GM18498 (cell line): ENCODE measurements around the gene UQCRHL.

Source experiments
- ATAC-seq: cut with Tn5 transposase; IDR thresholded peaks from one replicate; pipeline ENCODE4 v1.9.1; 2021; ENCODE audit warnings: mild to moderate bottlenecking, moderate library complexity; ENCODE audit not compliant: unreplicated experiment

UQCRHL gene

DNA sequence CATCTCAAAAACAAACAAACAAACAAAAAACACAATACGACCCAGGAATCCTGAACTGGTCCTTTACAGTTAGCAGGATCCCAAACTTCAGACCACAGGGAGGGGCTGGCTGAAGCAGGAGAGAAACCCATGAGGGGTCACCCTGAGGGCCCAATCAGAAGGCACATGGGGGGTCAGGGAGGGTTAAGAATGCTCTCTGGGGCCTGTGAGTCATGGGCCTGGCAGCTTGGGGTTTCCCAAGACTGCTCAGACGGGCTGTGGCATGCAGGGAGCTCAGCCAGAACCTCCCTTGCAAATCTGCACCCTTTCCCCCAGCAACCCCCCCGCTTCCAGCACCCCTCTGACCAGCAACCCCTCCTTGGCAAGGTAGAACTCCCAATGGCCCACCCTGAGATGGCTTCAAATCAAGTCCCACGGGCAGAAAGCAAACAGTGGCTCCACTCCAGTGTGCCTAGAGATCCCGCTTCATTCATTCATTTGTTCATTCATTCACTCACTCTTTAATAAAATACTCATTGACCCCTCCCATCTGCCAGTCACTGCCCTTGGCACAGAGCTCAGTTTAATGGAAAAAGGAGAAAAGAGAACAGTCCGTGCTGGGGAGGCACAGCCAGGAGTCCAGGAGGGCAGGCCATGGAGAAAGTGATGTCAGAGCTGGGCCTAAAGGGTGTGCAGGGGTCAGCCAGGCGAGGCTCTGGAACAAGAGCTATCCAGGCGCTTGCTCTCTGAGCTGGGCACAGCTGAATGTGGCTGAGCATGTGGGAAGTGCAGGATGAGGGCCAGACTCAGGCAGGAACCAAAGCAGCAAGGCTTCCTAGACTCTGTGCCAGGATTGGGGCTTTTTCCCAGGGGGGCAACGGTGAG, 8.2 kb downstream of the UQCRHL start:
- ATAC-seq = no peak

DNA sequence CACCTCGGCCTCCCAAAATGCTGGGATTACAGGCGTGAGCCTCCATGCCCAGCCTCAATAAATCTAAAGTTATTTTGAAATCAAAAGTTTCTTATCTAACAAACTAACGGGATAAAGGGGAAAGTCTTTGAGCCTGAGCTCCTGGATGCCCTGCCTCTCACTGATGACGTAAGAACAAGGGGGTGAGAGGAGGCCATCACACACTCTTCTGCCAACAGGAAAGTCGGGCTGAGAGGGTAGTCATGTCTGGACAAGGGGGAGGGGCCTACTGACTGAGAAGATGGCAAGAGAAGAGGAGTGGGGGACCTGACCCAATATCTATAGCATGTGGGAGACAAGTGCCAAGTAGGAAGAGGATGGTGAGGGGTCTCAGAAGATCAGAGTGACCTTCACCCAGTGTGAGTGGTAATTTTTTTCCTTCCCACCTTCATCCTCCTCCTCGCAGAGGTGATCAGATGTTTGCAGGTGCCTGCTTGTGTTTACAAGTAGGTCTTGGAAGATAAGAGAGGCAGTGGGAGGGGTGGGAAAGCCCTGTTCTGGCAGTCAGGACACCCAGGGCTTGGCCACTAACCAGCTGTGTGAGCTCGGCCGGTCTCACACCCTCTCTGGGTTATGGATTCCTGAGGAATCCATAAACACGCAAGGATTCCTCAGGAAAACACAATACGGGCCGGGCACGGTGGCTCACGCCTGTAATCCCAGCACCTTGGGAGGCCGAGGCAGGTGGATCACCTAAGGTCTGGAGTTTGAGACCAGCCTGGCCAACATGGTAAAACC, 9.6 kb downstream of the UQCRHL start:
- ATAC-seq = no peak

DNA sequence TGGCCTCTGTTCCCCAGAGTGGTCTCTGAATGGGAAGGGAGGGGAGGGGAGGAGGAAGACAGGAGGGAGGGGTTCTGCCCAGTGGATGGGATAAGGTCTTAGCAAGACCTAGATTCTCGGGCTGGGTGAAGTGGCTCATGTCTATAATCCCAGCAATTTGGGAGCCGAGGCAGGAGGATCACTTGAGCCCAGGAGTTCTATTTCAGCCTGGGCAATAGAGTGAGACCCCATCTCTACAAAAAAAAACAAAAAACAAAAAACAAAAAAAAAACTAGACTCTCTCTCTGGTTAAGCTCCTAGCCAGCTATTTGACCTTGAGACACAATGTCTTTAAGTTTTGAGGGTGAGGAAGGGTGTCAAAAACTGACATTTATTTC, 11.4 kb downstream of the UQCRHL start:
- no peak for ATAC-seq

DNA sequence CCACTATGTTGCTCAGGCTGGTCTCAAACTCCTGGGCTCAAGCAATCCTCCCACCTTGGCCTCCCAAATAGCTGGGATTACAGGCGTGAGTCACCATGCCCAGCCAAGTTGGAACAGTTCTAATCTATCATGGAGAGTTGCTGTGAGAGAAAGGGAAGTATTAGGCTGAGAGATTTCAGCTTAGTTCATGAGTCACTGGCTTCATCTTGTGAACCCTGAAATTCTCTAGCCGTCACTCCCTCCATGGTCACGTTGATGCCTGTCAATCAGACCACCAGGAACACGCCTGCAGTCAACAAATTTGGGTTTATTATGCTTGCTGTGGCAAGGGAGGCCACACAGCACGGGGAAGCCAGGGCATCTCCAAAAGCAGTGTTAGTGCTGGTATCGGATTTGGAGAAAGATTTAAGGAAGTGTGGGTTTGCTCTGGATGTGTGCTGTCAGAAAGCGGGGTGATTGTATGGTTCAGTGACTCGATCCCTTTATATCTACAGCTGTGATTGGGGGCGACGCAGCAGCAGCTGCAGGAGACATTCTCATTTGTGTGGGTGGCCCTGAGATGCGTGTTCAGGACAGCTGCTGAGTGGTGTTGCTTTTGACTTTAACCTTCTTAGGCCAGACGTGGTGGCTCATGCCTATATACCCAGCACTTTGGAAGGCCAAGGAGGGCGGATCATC, 18.7 kb downstream of the UQCRHL start:
- no peak for ATAC-seq

DNA sequence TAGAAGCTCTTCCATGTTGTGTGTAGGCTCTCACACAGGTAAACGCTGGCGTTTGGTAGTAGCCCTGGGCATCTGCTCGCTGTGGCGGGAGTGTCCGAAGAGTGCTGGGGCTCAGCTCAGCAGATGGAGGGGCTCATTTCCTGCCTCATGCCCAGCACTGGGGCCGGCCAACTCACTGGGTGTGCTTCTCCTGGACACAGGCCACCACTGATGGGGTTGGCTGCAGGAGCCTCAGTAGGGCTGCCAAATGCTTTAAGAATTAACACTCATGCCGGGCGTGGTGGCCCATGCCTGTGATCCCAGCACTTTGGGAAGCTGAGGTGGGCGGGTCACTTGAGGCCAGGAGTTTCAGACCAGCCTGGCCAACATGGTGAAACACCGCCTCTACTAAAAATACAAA, 20.9 kb downstream of the UQCRHL start:
- no peak for ATAC-seq

DNA sequence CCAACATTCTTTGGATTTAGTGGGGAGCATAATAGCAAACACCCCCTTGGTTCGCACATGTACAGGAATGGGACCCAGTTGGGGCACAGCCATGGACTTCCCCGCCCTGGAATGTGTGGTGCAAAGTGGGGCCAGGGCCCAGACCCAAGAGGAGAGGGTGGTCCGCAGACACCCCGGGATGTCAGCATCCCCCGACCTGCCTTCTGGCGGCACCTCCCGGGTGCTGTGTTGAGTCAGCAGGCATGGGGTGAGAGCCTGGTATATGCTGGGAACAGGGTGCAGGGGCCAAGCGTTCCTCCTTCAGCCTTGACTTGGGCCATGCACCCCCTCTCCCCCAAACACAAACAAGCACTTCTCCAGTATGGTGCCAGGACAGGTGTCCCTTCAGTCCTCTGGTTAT, 21.8 kb downstream of the UQCRHL start:
- ATAC-seq = no peak

DNA sequence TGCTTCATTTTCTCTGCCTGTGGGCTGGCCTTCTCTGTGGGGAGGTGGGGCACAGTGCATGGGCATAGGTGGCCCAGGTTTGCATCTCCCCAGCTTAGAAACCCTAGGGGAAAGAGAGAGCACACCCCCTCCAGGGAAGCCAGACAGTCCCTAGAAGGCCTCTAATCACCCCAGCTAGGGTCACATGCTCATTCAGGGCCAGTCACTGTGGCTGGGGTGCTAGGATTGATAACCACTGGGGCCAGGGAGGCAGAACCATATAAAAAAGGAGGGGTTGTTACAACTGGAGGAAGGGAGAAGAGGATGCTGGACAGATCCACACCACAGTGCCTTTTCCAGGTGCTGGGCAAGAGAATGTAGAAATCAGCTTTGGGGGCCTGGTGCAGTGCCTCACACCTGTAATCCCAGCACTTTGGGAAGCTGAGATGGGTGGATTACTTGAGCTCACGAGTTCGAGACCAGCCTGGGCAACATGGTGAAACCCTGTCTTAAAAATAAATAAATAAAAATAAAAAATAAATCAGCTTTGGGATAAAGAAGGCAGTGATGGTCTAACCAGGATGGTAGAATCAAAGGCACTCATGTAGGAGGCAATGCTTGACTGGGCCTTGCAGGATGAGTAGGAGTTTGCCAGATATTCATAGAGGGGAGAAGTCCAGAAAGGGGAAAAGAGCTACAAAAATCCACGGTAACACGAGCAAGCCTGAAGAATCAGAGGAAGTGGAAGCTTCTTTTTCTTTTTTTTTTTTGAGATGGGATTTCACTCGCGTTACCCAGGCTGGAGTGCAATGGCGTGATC, 29.3 kb downstream of the UQCRHL start:
- no peak for ATAC-seq

DNA sequence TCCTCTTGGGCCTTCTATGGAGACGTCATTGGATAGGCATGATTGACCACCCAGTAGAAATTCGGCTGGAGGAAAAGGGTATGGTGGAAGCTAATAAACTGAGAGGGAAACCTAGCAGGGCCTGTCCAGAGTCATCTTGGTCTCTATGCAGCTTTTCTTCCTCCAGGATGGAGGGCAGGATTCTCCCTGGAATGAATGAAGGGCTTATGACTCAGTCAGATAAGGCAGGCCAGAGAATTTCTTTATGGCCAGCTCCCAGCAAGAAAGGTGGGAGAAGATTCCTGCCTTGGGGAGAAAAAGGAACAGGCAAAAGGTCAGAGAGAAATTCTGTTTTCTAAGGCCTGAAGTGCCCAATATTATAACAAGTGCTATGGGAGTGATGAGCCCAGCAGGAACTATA, 31.7 kb downstream of the UQCRHL start:
- no peak for ATAC-seq

DNA sequence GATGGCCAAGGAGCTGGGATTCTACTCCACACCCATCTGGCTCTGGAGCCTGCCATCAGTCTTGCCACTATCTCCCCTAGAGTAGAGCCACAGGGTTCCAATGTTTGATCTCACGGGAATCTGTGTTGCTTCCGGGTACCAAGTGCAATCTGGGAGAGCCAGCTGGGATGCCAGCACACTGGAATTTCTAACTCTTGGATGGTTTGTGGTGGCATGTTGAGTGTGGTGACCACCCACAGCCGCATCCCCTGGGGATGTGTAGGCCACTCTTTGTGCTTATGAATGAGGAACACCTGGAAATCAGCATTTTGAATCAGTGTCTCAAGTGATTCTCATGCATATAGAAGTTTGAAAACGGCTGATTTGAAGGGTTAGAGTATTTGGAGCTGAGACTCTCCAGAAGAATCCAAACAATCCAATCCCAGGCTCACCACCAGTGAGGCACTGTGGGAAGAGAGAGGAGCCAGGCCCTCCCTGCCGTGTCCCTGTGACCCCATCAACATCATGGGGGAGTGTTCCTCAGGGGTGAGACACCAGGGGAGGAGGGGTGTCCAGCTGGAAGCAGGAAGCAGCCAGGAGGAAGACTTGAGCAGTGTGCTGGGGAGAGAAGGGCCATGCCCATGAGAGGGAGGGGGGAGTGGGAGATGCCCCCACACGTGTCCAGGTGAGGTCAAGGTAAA, 35.5 kb downstream of the UQCRHL start:
- ATAC-seq = no peak

DNA sequence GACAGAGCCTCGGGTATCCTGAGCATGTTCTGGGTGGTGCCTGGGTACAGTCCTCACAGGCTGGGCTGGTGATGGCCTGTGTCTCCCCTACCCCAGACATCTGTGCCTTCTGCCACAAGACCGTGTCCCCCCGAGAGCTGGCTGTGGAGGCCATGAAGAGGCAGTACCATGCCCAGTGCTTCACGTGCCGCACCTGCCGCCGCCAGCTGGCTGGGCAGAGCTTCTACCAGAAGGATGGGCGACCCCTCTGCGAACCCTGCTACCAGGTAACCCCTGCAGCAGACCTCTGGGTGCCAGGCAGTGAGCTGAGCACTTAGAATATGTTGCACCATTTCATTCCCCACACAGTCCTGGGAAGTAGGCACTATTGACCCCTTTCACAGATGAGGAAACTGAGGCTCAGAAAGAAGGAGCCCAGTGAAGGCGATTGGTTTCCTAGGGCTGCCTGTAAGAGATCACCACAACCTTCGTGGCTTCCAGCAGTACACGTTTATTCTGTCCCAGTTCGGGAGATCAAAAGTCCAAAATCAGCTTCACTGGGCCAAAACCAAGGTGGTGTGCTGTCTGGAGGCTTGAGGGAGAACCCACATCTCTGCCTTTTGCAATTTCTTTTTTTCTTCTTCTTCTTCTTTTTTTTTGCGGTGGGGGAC, 37.0 kb downstream of the UQCRHL start:
- no peak for ATAC-seq

DNA sequence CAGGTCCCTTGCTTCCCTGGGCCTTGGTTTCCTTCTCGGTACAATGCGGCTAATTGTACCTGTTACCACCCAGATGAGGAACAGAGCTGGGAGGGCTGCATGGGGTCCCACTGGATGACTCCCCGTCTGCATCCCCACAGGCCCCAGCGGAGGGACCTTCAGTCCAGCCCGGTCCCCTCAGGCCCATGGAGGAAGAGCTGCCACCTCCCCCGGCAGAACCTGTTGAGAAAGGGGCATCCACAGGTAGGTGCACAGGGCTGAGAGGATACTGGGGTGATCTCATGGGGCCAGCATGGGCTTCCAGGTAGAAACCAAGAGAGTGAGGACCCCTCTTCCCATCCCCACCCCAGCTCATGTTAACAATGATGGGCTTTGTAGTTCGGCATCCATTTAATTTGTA, 39.1 kb downstream of the UQCRHL start:
- no peak for ATAC-seq

DNA sequence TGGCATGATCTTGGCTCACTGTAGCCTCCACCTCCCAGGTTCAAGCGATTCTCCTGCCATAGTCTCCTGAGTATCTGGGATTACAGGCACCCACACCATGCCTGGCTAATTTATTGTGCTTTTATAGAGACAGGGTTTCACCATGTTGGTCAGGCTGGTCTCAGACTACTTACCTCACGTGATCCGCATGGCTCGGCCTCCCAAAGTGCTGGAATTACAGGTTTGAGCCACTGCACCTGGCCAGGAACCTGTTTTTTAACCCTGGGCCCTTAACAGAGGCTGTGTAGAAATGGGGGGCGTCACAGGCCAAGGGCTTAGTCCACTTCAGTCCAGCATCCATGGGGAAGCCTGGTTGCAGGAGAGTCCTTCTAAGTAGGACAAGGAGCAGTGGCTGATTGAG, 39.5 kb downstream of the UQCRHL start:
- no peak for ATAC-seq

DNA sequence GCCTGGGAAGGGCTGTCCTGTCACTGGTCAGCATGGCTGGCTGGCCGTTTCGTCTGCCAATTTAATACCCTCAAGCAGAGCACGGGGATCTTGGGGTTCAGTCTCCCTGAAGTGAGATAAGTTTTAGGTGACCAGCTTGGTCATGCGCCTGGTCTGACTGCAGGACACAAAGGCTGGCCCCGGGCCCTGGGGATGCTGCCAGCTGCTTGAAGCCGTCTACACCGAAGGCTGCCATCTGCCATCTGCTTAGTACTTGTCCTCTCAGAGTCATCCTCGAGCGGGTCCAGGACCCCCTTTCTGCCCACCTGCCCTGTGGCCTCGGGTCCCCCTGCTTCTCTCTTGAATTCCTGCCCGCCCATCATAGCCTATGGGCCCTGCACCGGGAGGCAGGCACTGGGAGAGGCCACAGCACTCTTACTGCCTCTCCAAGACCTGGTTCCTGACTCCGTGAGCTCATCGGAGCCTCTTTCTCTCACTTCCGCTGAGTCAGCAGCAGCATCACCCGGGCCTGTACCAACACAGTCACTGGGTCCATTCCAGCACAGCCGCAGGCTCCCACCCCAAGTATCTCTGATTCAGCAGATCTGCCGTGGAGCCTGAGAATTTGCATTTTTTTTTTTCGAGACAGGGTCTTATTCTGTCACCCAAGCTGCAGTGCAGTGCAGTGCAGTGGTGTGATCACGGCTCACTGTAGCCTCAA, 41.8 kb downstream of the UQCRHL start:
- ATAC-seq = no peak

DNA sequence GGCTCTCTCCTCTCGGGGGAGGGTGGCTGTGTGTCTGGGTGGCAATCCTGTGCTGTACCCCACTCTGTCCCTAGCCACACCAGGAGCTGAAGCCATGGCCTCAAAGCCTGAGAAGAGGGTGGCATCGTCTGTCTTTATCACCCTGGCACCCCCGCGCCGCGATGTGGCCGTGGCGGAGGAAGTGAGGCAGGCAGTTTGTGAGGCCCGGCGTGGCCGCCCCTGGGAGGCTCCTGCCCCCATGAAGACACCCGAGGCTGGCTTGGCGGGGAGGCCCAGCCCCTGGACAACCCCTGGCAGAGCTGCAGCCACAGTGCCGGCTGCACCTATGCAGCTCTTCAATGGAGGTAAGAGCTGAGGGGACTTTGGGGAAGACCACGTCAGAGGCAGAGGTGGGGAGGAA, 42.6 kb downstream of the UQCRHL start:
- no peak for ATAC-seq

DNA sequence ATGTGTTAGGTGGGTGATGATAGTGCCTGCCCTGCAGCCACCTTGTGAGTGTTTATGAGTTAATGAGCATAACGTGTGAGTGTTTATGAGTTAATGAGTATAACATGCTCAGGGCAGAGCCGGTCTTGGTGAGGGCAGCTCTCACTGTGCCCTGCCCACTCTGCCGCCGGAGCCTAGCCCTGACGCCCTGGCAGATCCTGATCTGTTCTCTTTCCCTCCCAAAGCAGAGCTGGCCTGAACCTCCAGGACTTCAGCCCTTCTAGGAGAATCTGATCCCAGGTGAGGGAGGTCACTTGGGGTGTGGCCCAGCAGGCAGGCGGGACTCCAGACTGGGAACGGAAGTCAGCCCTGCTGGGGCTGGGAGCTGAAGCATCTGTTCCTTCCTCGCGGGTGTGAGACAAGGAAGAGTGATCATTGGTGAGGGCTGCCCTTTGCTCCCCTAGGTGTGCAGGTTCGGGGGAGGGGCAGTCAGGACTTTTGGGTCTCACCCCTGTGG, 43.1 kb downstream of the UQCRHL start:
- no peak for ATAC-seq

DNA sequence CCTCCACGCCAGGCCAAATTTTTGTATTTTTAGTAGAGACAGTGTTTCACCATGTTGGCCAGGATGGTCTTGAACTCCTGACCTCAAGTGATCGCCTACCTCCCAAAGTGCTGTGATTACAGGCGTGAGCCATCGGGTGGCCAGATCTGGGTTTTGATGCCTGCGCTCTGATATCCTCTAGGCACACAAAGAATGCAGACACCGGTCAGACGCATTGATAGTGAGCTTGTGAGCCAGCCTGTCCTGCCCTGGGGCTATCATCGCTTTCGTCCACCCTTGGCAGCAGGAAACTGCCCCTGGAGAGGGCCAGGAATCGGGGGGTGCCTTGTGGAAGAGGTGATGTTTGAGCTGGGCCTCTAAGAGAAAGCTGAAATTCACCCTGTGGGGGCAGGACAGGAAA, 44.9 kb downstream of the UQCRHL start:
- ATAC-seq = no peak

DNA sequence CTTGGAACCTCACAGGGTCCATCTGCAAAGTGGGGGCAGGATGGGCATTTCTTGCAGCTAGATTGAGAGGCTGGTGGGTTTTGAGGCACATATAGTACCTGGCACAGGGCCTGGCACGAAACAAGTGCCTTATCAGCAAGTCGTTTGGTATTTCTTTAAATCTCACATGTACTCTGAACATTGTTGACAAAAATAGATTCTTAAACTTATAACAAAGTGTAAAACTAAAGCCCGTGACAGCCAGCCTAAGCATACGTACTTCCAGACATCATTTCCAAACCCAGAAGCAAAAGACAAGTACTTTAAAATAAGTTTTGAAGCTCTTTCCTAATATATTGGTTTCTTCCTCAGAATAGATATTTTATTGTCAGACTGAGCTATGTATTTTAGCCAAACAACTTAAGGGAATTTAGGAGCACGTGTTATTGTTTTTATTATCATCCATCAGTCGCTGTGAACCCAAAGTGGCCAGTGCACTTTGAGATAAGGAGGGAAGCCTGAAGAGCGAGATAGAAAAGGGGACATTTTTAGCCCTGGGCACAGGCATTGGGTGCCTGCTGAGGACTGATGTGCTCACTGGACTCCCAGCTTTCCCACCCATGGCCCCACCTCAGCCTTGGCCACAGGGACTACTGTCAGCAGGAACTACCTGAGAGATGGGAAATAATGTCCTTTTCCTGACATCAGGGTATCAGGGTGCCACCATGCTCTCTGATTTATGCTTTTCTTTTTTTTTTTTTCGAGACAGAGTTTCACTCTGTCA, 45.9 kb downstream of the UQCRHL start:
- ATAC-seq = no peak

DNA sequence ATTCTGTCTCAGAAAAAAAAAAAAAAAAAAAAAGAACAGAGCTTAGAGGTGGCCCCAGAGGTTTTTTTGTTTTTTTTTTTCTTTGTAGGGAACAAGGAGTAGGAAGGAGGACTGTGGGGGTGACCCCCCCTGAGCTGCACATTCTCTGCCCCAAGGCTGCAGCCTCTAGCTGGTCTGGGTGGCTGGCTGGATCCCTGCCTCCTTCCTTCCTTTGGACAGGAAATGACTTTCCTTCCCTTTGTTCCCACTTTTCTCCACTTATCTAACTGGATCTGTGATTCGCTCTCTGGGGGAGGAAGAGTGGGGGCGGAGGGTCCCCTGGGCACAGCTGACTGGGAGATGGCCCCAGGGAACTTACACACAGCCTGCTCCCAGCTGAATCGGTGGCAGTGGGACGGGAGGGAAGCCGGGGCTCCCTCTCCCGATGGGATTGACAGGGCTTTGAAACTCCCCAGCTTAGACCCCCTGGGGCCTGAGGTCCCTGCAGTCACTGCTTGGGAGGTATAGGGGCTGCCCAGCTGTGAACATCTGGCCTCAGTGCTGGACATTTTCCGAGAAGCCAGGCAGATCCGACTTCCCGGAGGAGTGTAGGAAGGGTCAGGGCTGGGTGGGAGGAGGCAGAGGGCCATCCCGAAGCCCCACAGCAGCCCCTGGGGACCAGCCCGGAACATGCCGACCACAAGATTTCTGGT, 46.8 kb downstream of the UQCRHL start:
- ATAC-seq = no peak
